K562 (cell line): Measurements from ENCODE around the gene ZNF420. TPM values are rescaled to one million over a fixed set of nuclear protein-coding genes. Genes with fewer than 3 reads are reported as not detected.

ENCODE experiments used
- ATAC-seq: fragments of 200-7000 bp; cut with Tn5 transposase; 3 replicates; pipeline ENCODE4 v1.9.1; 2020; ENCODE audit warnings: moderate library complexity
- BruUV-seq: library from RNA; stranded (reverse); fragments of 400-500 nt; replicated peaks from 2 replicates; lab custom pipeline; 2021; lab: Mats Ljungman, UMichigan
- CTCF ChIA-PET: fragments of 300-600 bp; formaldehyde crosslinking; extraction: SDS; loops from one replicate; lab custom pipeline; 2021; ENCODE audit warnings: low intra/inter-chr PET ratio; lab: Yijun Ruan, JAX
- POLR2A ChIA-PET: fragments of 300-600, 350-650 bp; sonication (Branson Sonifier 250); formaldehyde crosslinking; extraction: SDS; loops from one replicate; lab custom pipeline; 2021; ENCODE audit warnings: antibody characterized with exemption, inconsistent platforms; lab: Yijun Ruan, JAX
- DNase-seq, 4 experiments: peaks; one replicate each; pipeline versions ENCODE4 v3.0.0 to v3.0.0-alpha.2; 2011 to 2018; ENCODE audit warnings: low spot score in 3 of 4, mixed read lengths in 3 of 4; ENCODE audit errors: extremely low read depth in 1 of 4
- FAIRE-seq: peaks from 2 replicates; lab custom pipeline; 2011; peaks lifted over from hg19 to GRCh38; lab: Jason Lieb, UNC
- H2AFZ ChIP-seq: 2 replicates; pipeline ENCODE4 v1.6.0; 2011; ENCODE audit warnings: low read depth, low read length, control low read depth, inconsistent platforms
- H3K27ac ChIP-seq: fragments of 200-600 bp; 3 replicates; pipeline ENCODE4 v1.8.0; 2011; ENCODE audit warnings: low read depth, mild to moderate bottlenecking, control low read depth, inconsistent platforms, low read length, moderate library complexity, mixed read lengths; ENCODE audit errors: extremely low read depth
- H3K27me3 ChIP-seq, 2 experiments: fragments of 300-600 bp in 1 of 2; 2 replicates in 1 of 2; 3 replicates in 1 of 2; pipeline versions ENCODE4 v1.6.0 to v1.8.0; 2011; ENCODE audit warnings: inconsistent platforms in 2 of 2, low read length in 2 of 2, mild to moderate bottlenecking in 1 of 2, mixed read lengths in 1 of 2, moderate library complexity in 1 of 2; ENCODE audit not compliant: control insufficient read depth in 2 of 2, insufficient read depth in 2 of 2
- H3K36me3 ChIP-seq: fragments of 300-600 bp; 3 replicates; pipeline ENCODE4 v1.8.0; 2011; ENCODE audit warnings: mild to moderate bottlenecking, low read length, inconsistent platforms; ENCODE audit not compliant: control insufficient read depth, insufficient read depth
- H3K4me1 ChIP-seq, 2 experiments: fragments of 200-600 bp in 1 of 2; replicated peaks in 1 of 2; 2 replicates in 1 of 2; 3 replicates in 1 of 2; pipeline versions ENCODE4 v1.5.1 to v1.8.0; 2011; ENCODE audit warnings: inconsistent platforms in 2 of 2, low read length in 2 of 2, mild to moderate bottlenecking in 1 of 2, mixed read lengths in 1 of 2, moderate library complexity in 1 of 2; ENCODE audit not compliant: control insufficient read depth in 2 of 2, insufficient read depth in 2 of 2
- H3K4me2 ChIP-seq: 2 replicates; pipeline ENCODE4 v1.6.1; 2011; ENCODE audit warnings: low read length, control low read depth, inconsistent platforms, mixed read lengths; ENCODE audit not compliant: insufficient read depth
- H3K4me3 ChIP-seq: fragments of 200-600 bp; sonication (generic), shearing (Covaris generic); 2 replicates; pipeline ENCODE4 v1.5.1; 2016; ENCODE audit warnings: control low read depth, inconsistent platforms
- H3K79me2 ChIP-seq: fragments of 200-600 bp; 3 replicates; pipeline ENCODE4 v1.8.0; 2011; ENCODE audit warnings: low read length, inconsistent platforms; ENCODE audit not compliant: control insufficient read depth, insufficient read depth
- H3K9ac ChIP-seq, 2 experiments: 2 replicates each; pipeline versions ENCODE4 v1.6.0 to v1.6.1; 2011; ENCODE audit warnings: low read depth in 2 of 2, low read length in 2 of 2, control low read depth in 1 of 2, inconsistent platforms in 1 of 2, mild to moderate bottlenecking in 1 of 2, mixed read lengths in 1 of 2; ENCODE audit not compliant: insufficient read depth in 1 of 2
- H3K9me1 ChIP-seq: one replicate; pipeline ENCODE4 v1.6.0; 2011; ENCODE audit warnings: inconsistent platforms, mild to moderate bottlenecking, low read length, moderate library complexity; ENCODE audit not compliant: control insufficient read depth, insufficient read depth
- H3K9me3 ChIP-seq: replicated peaks from 2 replicates; pipeline ENCODE4 v1.5.1; 2011; ENCODE audit warnings: low read depth, low read length, inconsistent platforms; ENCODE audit not compliant: control insufficient read depth, insufficient read depth
- H4K20me1 ChIP-seq: replicated peaks from 2 replicates; pipeline ENCODE4 v1.6.1; 2011; ENCODE audit warnings: low read length, inconsistent platforms, mixed read lengths; ENCODE audit not compliant: control insufficient read depth, insufficient read depth
- HMG20A ChIP-seq: fragments of 450-650 bp; formaldehyde crosslinking; conservative IDR thresholded peaks from 2 replicates; pipeline ENCODE4 v1.4.0; 2020; ENCODE audit warnings: mild to moderate bottlenecking, mixed read lengths
- NR4A1 ChIP-seq, 2 experiments: fragments of 250-450 bp in 1 of 2; fragments of 450-650 bp in 1 of 2; sonication (Bioruptor Pico) in 1 of 2; IDR thresholded peaks; 2 replicates each; pipeline versions ENCODE4 v1.4.0 to v1.6.1; 2016 to 2020; ENCODE audit warnings: mild to moderate bottlenecking in 2 of 2, missing compliant biosample characterization in 1 of 2, missing genetic modification characterization in 1 of 2, moderate library complexity in 1 of 2
- PHB2 ChIP-seq: fragments of 450-650 bp; IDR thresholded peaks from 2 replicates; pipeline ENCODE4 v1.6.1; 2017; ENCODE audit warnings: low read depth
- RUNX1 ChIP-seq: sonication (generic); IDR thresholded peaks from 2 replicates; pipeline ENCODE4 v1.6.1; 2016; ENCODE audit warnings: antibody characterized with exemption, low read depth
- TCF7L2 ChIP-seq: fragments of 150-350 bp; IDR thresholded peaks from 2 replicates; pipeline ENCODE4 v1.6.1; 2016; ENCODE audit warnings: low read depth, mild to moderate bottlenecking, low read length, moderate library complexity
- ZNF174 ChIP-seq: fragments of 250-450 bp; sonication (Bioruptor Pico); IDR thresholded peaks from 2 replicates; pipeline ENCODE4 v1.4.0; 2020; ENCODE audit warnings: mild to moderate bottlenecking
- ZNF263 ChIP-seq: sonication (generic); formaldehyde crosslinking; IDR thresholded peaks from 2 replicates; pipeline ENCODE4 v1.8.0; 2022; ENCODE audit warnings: mild to moderate bottlenecking, missing genetic modification reagents, borderline replicate concordance
- ZNF445 ChIP-seq: fragments of 250-450 bp; sonication (Bioruptor Pico); IDR thresholded peaks from 2 replicates; pipeline ENCODE4 v1.4.0; 2020; ENCODE audit warnings: low read depth, mild to moderate bottlenecking, moderate library complexity
- ZNF507 ChIP-seq: conservative IDR thresholded peaks from 2 replicates; pipeline ENCODE4 v1.6.1; 2017; ENCODE audit warnings: missing genetic modification characterization, missing compliant biosample characterization
- ZNF780A ChIP-seq: fragments of 250-450 bp; sonication (Bioruptor Pico); IDR thresholded peaks from 2 replicates; pipeline ENCODE4 v1.5.0; 2021; ENCODE audit warnings: mild to moderate bottlenecking
- WGBS: fragments of 100-300 bp; shearing (Covaris generic); methylation state at CpG from one replicate; pipeline ENCODE4 v1.1.6; 2016; ENCODE audit warnings: low coverage, mixed read lengths; ENCODE audit not compliant: insufficient coverage; ENCODE audit errors: missing lambda C conversion rate; 5-methylcytosine and 5-hydroxymethylcytosine counted together
- in situ Hi-C: fragments of 300-500 bp; cut with MboI; formaldehyde crosslinking; loops from 4 replicates; pipeline ENCODE4 v1.15.0; 2018; ENCODE audit warnings: inconsistent platforms, mixed read lengths
- intact Hi-C: fragments of 100-400 bp; cut with micrococcal nuclease; formaldehyde crosslinking; loops from 2 replicates; pipeline ENCODE4 v1.14.2; 2022
- polyA plus RNA-seq, 8 experiments: library from polyadenylated mRNA; depleted of rRNA in 4 of 8; stranded (reverse) in 5 of 8; unstranded in 3 of 8; fragments of >200 nt; fragmentation: Nextera tagmentation in 2 of 8; fragmentation: Illumina TruSeq in 1 of 8; extraction: Ambion mirVana in 2 of 8; extraction: Trizol in 1 of 8; gene quantifications; 2 replicates each; pipeline versions ENCODE4 v1.2.1 to v1.2.3, GENCODE V29; 2011 to 2014; ENCODE audit warnings: inconsistent platforms in 1 of 8, missing spikeins in 1 of 8
- total RNA-seq, 7 experiments: library from RNA; depleted of rRNA in 6 of 7; stranded (reverse); fragments of >200 nt in 6 of 7; fragmentation: Illumina TruSeq in 2 of 7; extraction: Trizol in 2 of 7; gene quantifications; 2 replicates each; pipeline versions ENCODE4 v1.2.1 to v1.2.3, GENCODE V29; 2011 to 2021; ENCODE audit warnings: low replicate concordance in 1 of 7
- TF ChIP-seq, protein P1 (sequence below): fragments of 450-650 bp; conservative IDR thresholded peaks from 2 replicates; pipeline ENCODE4 v1.6.1; 2016; ENCODE audit warnings: missing genetic modification characterization, low read depth, mild to moderate bottlenecking, control low read depth, missing compliant biosample characterization

Gene ZNF420
- total and polyA plus RNA-seq, 9 of the 15 experiments (the other 6 are each of a cell fraction or from before 2014, with no cell fraction given) = 2.6 to 7.2 (median 5.1) TPM

DNA sequence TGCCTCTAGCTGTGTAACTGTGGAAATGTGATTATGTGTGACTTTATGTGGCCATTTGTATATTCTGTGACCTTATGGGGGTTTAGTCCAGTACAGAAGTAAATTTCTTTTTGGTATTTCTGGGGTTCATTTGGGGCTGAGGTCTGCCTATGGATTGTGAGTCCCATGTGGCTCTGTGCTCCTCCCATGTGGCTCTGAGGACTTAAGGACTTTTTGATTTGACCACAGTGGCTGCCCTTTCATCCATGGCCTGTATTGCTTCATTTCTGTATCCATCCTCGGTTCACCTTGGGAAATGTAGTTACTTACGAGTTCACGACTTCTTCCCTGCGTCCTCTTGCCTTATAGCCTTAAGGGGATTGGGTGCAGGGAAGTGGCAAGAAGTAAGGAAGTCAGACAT is 1.0 kb downstream of the ZNF420 start:
- no peaks in the 10 kb centered on the region for H4K20me1 ChIP-seq
- DNase-seq = peak in 1 of 4 experiments; percentile 27
- ATAC-seq = no peak
- peaks cover 0 to 8% of the 10 kb centered on the region in 2 experiments; a peak in 2 of 5 replicates for H3K4me1 ChIP-seq
- 23% methylated on average over 4 of the region's 4 CpGs for WGBS
- H3K4me3 ChIP-seq = peak overlapping the region; percentile 79
- no peaks in the 10 kb centered on the region for H3K27me3 ChIP-seq
- peak overlapping the region; percentile 97 for H3K4me2 ChIP-seq
- ChIA-PET CTCF (no interaction called here), POLR2A (no interaction called here)
- peak overlapping the region; percentile 96; the same call in 1 of the 2 replicates for H2AFZ ChIP-seq
- peaks cover 3% of the 10 kb centered on the region; the same call in 1 of the 2 replicates for H3K9me3 ChIP-seq
- H3K36me3 ChIP-seq = no peaks in the 10 kb centered on the region
- H3K9ac ChIP-seq = peak overlapping the region; percentile 71 to 78; a peak in 3 of 4 replicates
- no TSS peak for BruUV-seq
- H3K27ac ChIP-seq = no peak overlapping the region; the same call in 2 of the 3 replicates
- no peaks in the 10 kb centered on the region for H3K9me1 ChIP-seq
- no peak for FAIRE-seq
- TF ChIP-seq ZNF263 (peak; percentile 76), RUNX1 (no peak)
- in situ Hi-C loops = no loop called here
- intact Hi-C loops = no loop called here
- H3K79me2 ChIP-seq = peaks cover 30% of the 10 kb centered on the region

DNA sequence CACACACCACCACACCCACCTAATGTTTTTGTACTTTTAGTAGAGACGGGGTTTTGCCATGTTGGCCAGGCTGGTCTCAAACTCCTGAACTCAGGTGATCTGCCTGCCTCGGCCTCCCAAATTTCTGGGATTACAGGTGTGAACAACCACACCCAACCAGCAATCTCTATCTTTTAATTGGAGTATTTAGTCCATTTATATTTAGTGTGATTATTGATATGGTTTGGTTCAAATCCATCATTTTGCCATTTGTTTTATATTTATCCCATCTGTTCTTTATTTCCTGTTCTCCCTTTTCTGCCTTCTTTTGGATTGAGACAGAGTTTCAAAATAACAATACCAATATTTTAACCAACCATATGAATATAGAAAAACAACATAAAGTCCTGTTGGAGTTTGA is 4.1 kb downstream of the ZNF420 start:
- TF ChIP-seq ZNF780A (CRISPR knock-in tag) (no peak), NR4A1 (CRISPR knock-in tag; IDR thresholded peaks at IDR 0.05) (no peak), NR4A1 (tag; IDR thresholded peaks at IDR 0.05) (no peak), PHB2 (no peak), ZNF174 (CRISPR knock-in tag) (no peak), TCF7L2 (no peak), ZNF445 (no peak), HMG20A (no peak), ZNF507 (tag) (peak; percentile 96)
- TF ChIP-seq, protein P1, sequence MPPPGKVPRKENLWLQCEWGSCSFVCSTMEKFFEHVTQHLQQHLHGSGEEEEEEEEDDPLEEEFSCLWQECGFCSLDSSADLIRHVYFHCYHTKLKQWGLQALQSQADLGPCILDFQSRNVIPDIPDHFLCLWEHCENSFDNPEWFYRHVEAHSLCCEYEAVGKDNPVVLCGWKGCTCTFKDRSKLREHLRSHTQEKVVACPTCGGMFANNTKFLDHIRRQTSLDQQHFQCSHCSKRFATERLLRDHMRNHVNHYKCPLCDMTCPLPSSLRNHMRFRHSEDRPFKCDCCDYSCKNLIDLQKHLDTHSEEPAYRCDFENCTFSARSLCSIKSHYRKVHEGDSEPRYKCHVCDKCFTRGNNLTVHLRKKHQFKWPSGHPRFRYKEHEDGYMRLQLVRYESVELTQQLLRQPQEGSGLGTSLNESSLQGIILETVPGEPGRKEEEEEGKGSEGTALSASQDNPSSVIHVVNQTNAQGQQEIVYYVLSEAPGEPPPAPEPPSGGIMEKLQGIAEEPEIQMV (tag) = no peak
- intact Hi-C loops = no loop called here
- Histone ChIP-seq H3K79me2 (peaks cover 34% of the 10 kb centered on the region), H3K4me3 (no peak overlapping the region), H4K20me1 (no peaks in the 10 kb centered on the region), H3K9ac (no peak overlapping the region), H3K27me3 (no peaks in the 10 kb centered on the region), H3K27ac (no peak overlapping the region), H3K36me3 (no peaks in the 10 kb centered on the region), H3K4me1 (peaks cover 0 to 8% of the 10 kb centered on the region in 2 experiments; a peak in 2 of 5 replicates), H3K9me1 (no peaks in the 10 kb centered on the region), H3K9me3 (0 out of 2 replicates have a peak, but pooled peaks cover 3% of the 10 kb centered on the region), H3K4me2 (no peak overlapping the region), H2AFZ (no peak overlapping the region)
- BruUV-seq = no TSS peak
- in situ Hi-C loops = no loop called here
- ATAC-seq = no peak
- CTCF ChIA-PET = no interaction called here
- POLR2A ChIA-PET = no interaction called here
- DNase-seq = no peak
- 48% methylated on average over 2 of the region's 2 CpGs for WGBS
- FAIRE-seq = no peak
